ENCODE data around the gene ACADL.

DNA sequence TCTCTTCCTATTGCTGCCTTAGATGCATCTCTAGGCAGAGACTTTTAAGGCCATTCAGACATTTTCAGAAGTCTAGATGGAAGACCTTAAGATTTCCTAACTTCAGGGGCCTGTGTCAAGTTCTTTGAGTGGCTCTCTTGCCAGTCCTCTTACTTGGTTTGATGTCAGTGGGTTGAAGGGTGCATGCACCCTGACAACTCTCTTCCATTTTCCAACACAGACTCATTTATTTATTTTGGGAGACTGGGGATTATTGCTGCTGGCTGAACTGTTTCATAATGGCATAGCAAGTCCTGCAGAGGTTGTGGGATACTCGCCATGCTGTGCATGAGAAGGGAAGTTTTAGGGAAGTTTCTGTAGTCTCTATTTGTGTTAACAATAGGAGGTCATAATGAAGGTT is 39.0 kb upstream of the ACADL start:
- TF ChIP-seq, protein P1, sequence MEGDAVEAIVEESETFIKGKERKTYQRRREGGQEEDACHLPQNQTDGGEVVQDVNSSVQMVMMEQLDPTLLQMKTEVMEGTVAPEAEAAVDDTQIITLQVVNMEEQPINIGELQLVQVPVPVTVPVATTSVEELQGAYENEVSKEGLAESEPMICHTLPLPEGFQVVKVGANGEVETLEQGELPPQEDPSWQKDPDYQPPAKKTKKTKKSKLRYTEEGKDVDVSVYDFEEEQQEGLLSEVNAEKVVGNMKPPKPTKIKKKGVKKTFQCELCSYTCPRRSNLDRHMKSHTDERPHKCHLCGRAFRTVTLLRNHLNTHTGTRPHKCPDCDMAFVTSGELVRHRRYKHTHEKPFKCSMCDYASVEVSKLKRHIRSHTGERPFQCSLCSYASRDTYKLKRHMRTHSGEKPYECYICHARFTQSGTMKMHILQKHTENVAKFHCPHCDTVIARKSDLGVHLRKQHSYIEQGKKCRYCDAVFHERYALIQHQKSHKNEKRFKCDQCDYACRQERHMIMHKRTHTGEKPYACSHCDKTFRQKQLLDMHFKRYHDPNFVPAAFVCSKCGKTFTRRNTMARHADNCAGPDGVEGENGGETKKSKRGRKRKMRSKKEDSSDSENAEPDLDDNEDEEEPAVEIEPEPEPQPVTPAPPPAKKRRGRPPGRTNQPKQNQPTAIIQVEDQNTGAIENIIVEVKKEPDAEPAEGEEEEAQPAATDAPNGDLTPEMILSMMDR (IDR thresholded peaks at IDR 0.05), result no peak
- TF ChIP-seq POLR2A (IDR thresholded peaks at IDR 0.05; ENCODE audit: low read depth), result no peak
- no peak for TF ChIP-seq EP300 (IDR thresholded peaks at IDR 0.05)

Measured in esophagus muscularis mucosa (tissue), 4 donors.